GM12801 (cell line): ENCODE results near the gene TMEM187.

Experiments
- CTCF ChIP-seq: IDR thresholded peaks from one replicate; pipeline ENCODE4 v1.5.1; 2011; ENCODE audit warnings: control low read depth; ENCODE audit not compliant: insufficient read length; ENCODE audit errors: extremely low read depth

The TMEM187 gene

GRCh38 chrX:154019061-154019621 is 46.6 kb downstream of the TMEM187 start:
- TF ChIP-seq CTCF, result no peak

GRCh38 chrX:154019633-154020528 is 47.3 kb downstream of the TMEM187 start, which contains the start of gene IRAK1:
Gene IRAK1 (minus strand): TSS chrX:154019902. CDS start chrX:154019812, 90 bp downstream.
- TF ChIP-seq CTCF, result no peak

GRCh38 chrX:154020536-154021115 is 48.1 kb downstream of the TMEM187 start:
- TF ChIP-seq CTCF, result no peak

GRCh38 chrX:154021131-154021611 is 48.6 kb downstream of the TMEM187 start:
- TF ChIP-seq CTCF, result no peak

GRCh38 chrX:154022108-154022507 is 49.6 kb downstream of the TMEM187 start:
- TF ChIP-seq CTCF, result no peak

- TF ChIP-seq CTCF, result no peak
These were observed 50.9 kb downstream of the TMEM187 start for GRCh38 chrX:154023276-154024000.

- TF ChIP-seq CTCF, result no peak
These were observed 51.7 kb downstream of the TMEM187 start for GRCh38 chrX:154024271-154024670.
